H1 (cell line): ENCODE measurements around the gene GRIA1. TPM values are rescaled to one million over a fixed set of nuclear protein-coding genes. Genes with fewer than 3 reads are reported as not detected.

ENCODE experiments used
- CTCF ChIA-PET: fragments of 300-600 bp; sonication (Branson Sonifier 250); formaldehyde crosslinking; loops from one replicate; lab custom pipeline; 2021; ENCODE audit not compliant: partially characterized antibody; lab: Charles Lee
- POLR2A ChIA-PET: fragments of 300-600 bp; sonication (Branson Sonifier 250); formaldehyde crosslinking; loops from one replicate; lab custom pipeline; 2021; ENCODE audit warnings: inconsistent platforms; ENCODE audit not compliant: partially characterized antibody; lab: Charles Lee
- DNase-seq, 2 experiments: peaks; one replicate each; pipeline versions ENCODE4 v3.0.0 to v3.0.0-alpha.2; 2010 to 2022; ENCODE audit warnings: low spot score in 2 of 2, low read depth in 1 of 2, mixed read lengths in 1 of 2
- FAIRE-seq: peaks from 2 replicates; lab custom pipeline; 2011; peaks lifted over from hg19 to GRCh38; lab: Jason Lieb, UNC
- H2AFZ ChIP-seq: 2 replicates; pipeline ENCODE4 v1.8.1; 2012; ENCODE audit warnings: low read length, inconsistent platforms
- H2AK5ac ChIP-seq: 2 replicates; pipeline ENCODE4 v1.6.1; 2013; ENCODE audit warnings: low read depth, low read length
- H2BK120ac ChIP-seq: replicated peaks from 2 replicates; pipeline ENCODE3; 2013; ENCODE audit warnings: low read depth, low read length, inconsistent platforms
- H2BK12ac ChIP-seq: 2 replicates; pipeline ENCODE4 v1.6.1; 2013; ENCODE audit warnings: low read depth, low read length
- H2BK15ac ChIP-seq: 2 replicates; pipeline ENCODE4 v1.6.1; 2013; ENCODE audit warnings: low read length
- H2BK20ac ChIP-seq: 2 replicates; pipeline ENCODE4 v1.6.1; 2013; ENCODE audit warnings: low read length
- H2BK5ac ChIP-seq: 2 replicates; pipeline ENCODE4 v1.6.1; 2013; ENCODE audit warnings: low read depth, low read length
- H3K14ac ChIP-seq: 2 replicates; pipeline ENCODE4 v1.6.1; 2013; ENCODE audit warnings: inconsistent platforms; ENCODE audit not compliant: insufficient read length
- H3K18ac ChIP-seq: 2 replicates; pipeline ENCODE4 v1.6.1; 2013; ENCODE audit warnings: low read length; ENCODE audit errors: extremely low read depth
- H3K23ac ChIP-seq: 2 replicates; pipeline ENCODE4 v1.6.1; 2013; ENCODE audit warnings: inconsistent platforms; ENCODE audit not compliant: insufficient read length
- H3K23me2 ChIP-seq: 2 replicates; pipeline ENCODE4 v1.6.1; 2013; ENCODE audit warnings: low read depth, low read length
- H3K27ac ChIP-seq: 2 replicates; pipeline ENCODE4 v1.6.1; 2011; ENCODE audit warnings: low read depth, low read length, inconsistent platforms
- H3K27me3 ChIP-seq, 4 experiments: replicated peaks in 1 of 4; 1 replicate in 1 of 4; 2 replicates in 3 of 4; pipeline versions ENCODE4 v1.6.1 to v1.8.1; 2011 to 2013; ENCODE audit warnings: low read length in 3 of 4, mild to moderate bottlenecking in 3 of 4, inconsistent platforms in 2 of 4, mixed read lengths in 2 of 4, moderate library complexity in 1 of 4; ENCODE audit not compliant: control insufficient read depth in 3 of 4, insufficient read depth in 3 of 4; ENCODE audit errors: extremely low read depth in 1 of 4
- H3K36me3 ChIP-seq, 4 experiments: 2 replicates each; pipeline versions ENCODE4 v1.6.1 to v1.8.1; 2011 to 2013; ENCODE audit warnings: mild to moderate bottlenecking in 4 of 4, low read length in 3 of 4, moderate library complexity in 2 of 4, control low read depth in 1 of 4, inconsistent platforms in 1 of 4; ENCODE audit not compliant: insufficient read depth in 4 of 4, control insufficient read depth in 2 of 4
- H3K4ac ChIP-seq: replicated peaks from 2 replicates; pipeline ENCODE3; 2013; ENCODE audit warnings: low read length, low read depth, mixed read lengths, inconsistent platforms; ENCODE audit not compliant: insufficient read length
- H3K4me1 ChIP-seq, 4 experiments: replicated peaks in 1 of 4; 1 replicate in 1 of 4; 2 replicates in 3 of 4; pipeline versions ENCODE4 v1.6.1 to v1.8.1; 2011 to 2013; ENCODE audit warnings: low read length in 3 of 4, inconsistent platforms in 2 of 4, mixed read lengths in 1 of 4; ENCODE audit not compliant: insufficient read depth in 4 of 4, control insufficient read depth in 3 of 4
- H3K4me2 ChIP-seq, 2 experiments: 2 replicates each; pipeline versions ENCODE4 v1.6.1 to v1.8.1; 2011 to 2013; ENCODE audit warnings: low read depth in 2 of 2, low read length in 2 of 2, control low read depth in 1 of 2, inconsistent platforms in 1 of 2, mild to moderate bottlenecking in 1 of 2; ENCODE audit not compliant: insufficient read depth in 1 of 2
- H3K4me3 ChIP-seq, 4 experiments: fragments of 200-600, 300-600 bp in 1 of 4; sonication (generic), shearing (Covaris generic), sonication (Bioruptor Twin) in 1 of 4; 2 replicates each; pipeline versions ENCODE4 v1.5.1 to v1.8.1; 2011 to 2016; ENCODE audit warnings: low read length in 4 of 4, low read depth in 3 of 4, control low read depth in 2 of 4, inconsistent platforms in 2 of 4, mild to moderate bottlenecking in 2 of 4, mixed read lengths in 1 of 4, moderate library complexity in 1 of 4; ENCODE audit not compliant: insufficient read depth in 2 of 4; ENCODE audit errors: extremely low read depth in 1 of 4
- H3K56ac ChIP-seq: replicated peaks from 2 replicates; pipeline ENCODE3; 2013; ENCODE audit warnings: low read depth, mild to moderate bottlenecking, mixed read lengths, low read length, inconsistent platforms; ENCODE audit not compliant: insufficient read length
- H3K79me1 ChIP-seq: 2 replicates; pipeline ENCODE4 v1.6.1; 2013; ENCODE audit warnings: low read depth, low read length, control low read depth
- H3K79me2 ChIP-seq, 2 experiments: 2 replicates each; pipeline versions ENCODE4 v1.6.1 to v1.8.1; 2012 to 2013; ENCODE audit warnings: low read length in 2 of 2, mild to moderate bottlenecking in 2 of 2, inconsistent platforms in 1 of 2; ENCODE audit not compliant: insufficient read depth in 2 of 2, control insufficient read depth in 1 of 2
- H3K9ac ChIP-seq, 4 experiments: replicated peaks in 1 of 4; 1 replicate in 1 of 4; 2 replicates in 3 of 4; pipeline versions ENCODE4 v1.6.1 to v1.8.1; 2011 to 2013; ENCODE audit warnings: low read depth in 3 of 4, low read length in 3 of 4, control low read depth in 2 of 4, mild to moderate bottlenecking in 2 of 4, moderate library complexity in 2 of 4, inconsistent platforms in 1 of 4; ENCODE audit errors: extremely low read depth in 1 of 4
- H3K9me3 ChIP-seq, 2 experiments: 2 replicates each; pipeline versions ENCODE4 v1.6.1 to v1.8.1; 2012 to 2013; ENCODE audit warnings: mild to moderate bottlenecking in 2 of 2, moderate library complexity in 2 of 2, control low read depth in 1 of 2, inconsistent platforms in 1 of 2, low read depth in 1 of 2, low read length in 1 of 2, mixed read lengths in 1 of 2; ENCODE audit not compliant: insufficient read depth in 2 of 2
- H4K20me1 ChIP-seq, 2 experiments: replicated peaks in 1 of 2; 2 replicates each; pipeline versions ENCODE3 to v1.8.1; 2011 to 2013; ENCODE audit warnings: inconsistent platforms in 2 of 2, low read length in 2 of 2, mild to moderate bottlenecking in 1 of 2; ENCODE audit not compliant: insufficient read depth in 2 of 2, control insufficient read depth in 1 of 2
- H4K5ac ChIP-seq: 2 replicates; pipeline ENCODE4 v1.6.1; 2013; ENCODE audit warnings: low read length, low read depth, mixed read lengths, inconsistent platforms; ENCODE audit not compliant: insufficient read length
- H4K8ac ChIP-seq: 2 replicates; pipeline ENCODE4 v1.8.0; 2013; ENCODE audit warnings: mild to moderate bottlenecking, moderate library complexity, low read length, inconsistent platforms; ENCODE audit not compliant: insufficient read depth; ENCODE audit errors: extremely low read depth
- H4K91ac ChIP-seq: replicated peaks from 2 replicates; pipeline ENCODE3; 2013; ENCODE audit warnings: low read length, mixed read lengths, inconsistent platforms; ENCODE audit not compliant: insufficient read length
- CTCF ChIP-seq, 3 experiments: IDR thresholded peaks; 1 replicate in 2 of 3; 2 replicates in 1 of 3; pipeline versions ENCODE4 v1.5.1 to v1.6.1; 2011; ENCODE audit warnings: low read length in 3 of 3, mild to moderate bottlenecking in 3 of 3, inconsistent platforms in 2 of 3, low read depth in 1 of 3, moderate library complexity in 1 of 3; ENCODE audit not compliant: insufficient read depth in 1 of 3; ENCODE audit errors: control extremely low read depth in 1 of 3
- E2F6 ChIP-seq: IDR thresholded peaks from 2 replicates; pipeline ENCODE4 v1.6.1; 2012; ENCODE audit warnings: inconsistent platforms
- EGR1 ChIP-seq: IDR thresholded peaks from 2 replicates; pipeline ENCODE4 v1.6.1; 2011; ENCODE audit warnings: low read depth, low read length, borderline replicate concordance
- MAFK ChIP-seq: IDR thresholded peaks from 2 replicates; pipeline ENCODE4 v1.6.1; 2012; ENCODE audit warnings: low read depth, mild to moderate bottlenecking, improper control_type of control experiment, low read length
- MAX ChIP-seq: IDR thresholded peaks from 2 replicates; pipeline ENCODE4 v1.6.1; 2012; ENCODE audit warnings: inconsistent platforms
- POLR2AphosphoS5 ChIP-seq: IDR thresholded peaks from 2 replicates; pipeline ENCODE4 v1.6.1; 2011; ENCODE audit warnings: low read depth, low read length
- RAD21 ChIP-seq, 2 experiments: IDR thresholded peaks in 1 of 2; conservative IDR thresholded peaks in 1 of 2; 2 replicates each; pipeline ENCODE4 v1.6.1; 2011; ENCODE audit warnings: low read depth in 2 of 2, low read length in 2 of 2, improper control_type of control experiment in 1 of 2, inconsistent platforms in 1 of 2, mild to moderate bottlenecking in 1 of 2, moderate library complexity in 1 of 2
- WGBS, 2 experiments: shearing (Covaris generic) in 1 of 2; methylation state at CpG; one replicate each; pipeline versions ENCODE4 v1.1.6 to v1.1.7; 2013 to 2015; ENCODE audit warnings: low lambda C conversion rate in 2 of 2, mixed read lengths in 2 of 2, inconsistent platforms in 1 of 2, low coverage in 1 of 2, missing lambda C conversion rate in 1 of 2; ENCODE audit not compliant: insufficient replicate concordance in 2 of 2, insufficient coverage in 1 of 2, insufficient read length in 1 of 2; ENCODE audit errors: extremely low coverage in 1 of 2, missing lambda C conversion rate in 1 of 2; 5-methylcytosine and 5-hydroxymethylcytosine counted together
- polyA plus RNA-seq, 7 experiments: library from polyadenylated mRNA; depleted of rRNA in 3 of 7; stranded (reverse) in 5 of 7; unstranded in 2 of 7; fragments of >200 nt in 5 of 7; fragments of 200-250 nt in 2 of 7; gene quantifications; 1 replicate in 5 of 7; 2 replicates in 1 of 7; 4 replicates in 1 of 7; pipeline versions ENCODE4 v1.2.1 to v1.2.3, GENCODE V29; 2011 to 2013; ENCODE audit warnings: missing spikeins in 2 of 7, mixed read lengths in 2 of 7
- total RNA-seq: library from RNA; stranded (reverse); fragmentation: NEBNext Ultra II Directional; extraction: Animal tissue kit (Norgen Biotek cat#: 25700); gene quantifications from 2 replicates; pipeline ENCODE4 v1.2.1, GENCODE V29; 2021

The GRIA1 gene
- total and polyA plus RNA-seq, 2 of the 8 experiments (the other 6 are each of a cell fraction or from before 2014, with no cell fraction given) = 0.97 to 2.5 TPM

- no peak overlapping the region for H2BK5ac ChIP-seq
- H3K4me2 ChIP-seq = peak overlapping the region in 1 of 2 experiments; percentile 24; a peak in 1 of 4 replicates
- no peaks in the 10 kb centered on the region for H3K79me1 ChIP-seq
- H2BK15ac ChIP-seq = no peak overlapping the region
- H3K23ac ChIP-seq = no peak overlapping the region
- H3K27me3 ChIP-seq = no peaks in the 10 kb centered on the region
- H3K9ac ChIP-seq = peak overlapping the region in 1 of 4 experiments; percentile 14; a peak in 1 of 7 replicates
- H3K18ac ChIP-seq = no peak overlapping the region
- H4K5ac ChIP-seq = no peak overlapping the region
- no peaks in the 10 kb centered on the region for H3K9me3 ChIP-seq
- H2BK12ac ChIP-seq = no peak overlapping the region
- H3K27ac ChIP-seq = no peak overlapping the region
- H3K36me3 ChIP-seq = no peaks in the 10 kb centered on the region
- no peak overlapping the region for H3K4me3 ChIP-seq
- H4K8ac ChIP-seq = no peak overlapping the region
- no peak overlapping the region for H3K56ac ChIP-seq
- no peaks in the 10 kb centered on the region for H3K79me2 ChIP-seq
- no peaks in the 10 kb centered on the region for H4K20me1 ChIP-seq
- H3K4me1 ChIP-seq = peaks cover 2 to 8% (median 6%) of the 10 kb centered on the region in 4 experiments; a peak in 6 of 7 replicates
- no peak overlapping the region for H3K14ac ChIP-seq
- POLR2A ChIA-PET = no interaction called here
- H4K91ac ChIP-seq = no peak overlapping the region
- H3K4ac ChIP-seq = no peak overlapping the region
- no peak overlapping the region for H2BK120ac ChIP-seq
- H3K23me2 ChIP-seq = no peaks in the 10 kb centered on the region
- H2BK20ac ChIP-seq = peak overlapping the region; percentile 8; the same call in 1 of the 2 replicates
- peak overlapping the region; percentile 78; the same call in 1 of the 2 replicates for H2AFZ ChIP-seq
- FAIRE-seq (peak; percentile 42), DNase-seq (peak; percentile 50 to 60)
- CTCF ChIA-PET = interaction anchor here (0.8 to 1.2 kb wide), 2 partner anchors 9 to 126 kb away, joined by 3 to 4 read pairs; no protein-coding TSS in a partner anchor
- H2AK5ac ChIP-seq = no peak overlapping the region
- WGBS, 2 experiments = 62% methylated on average over 9 of the region's 9 CpGs; no CpG with 5 or more reads in 1 of the 2 experiments
- TF ChIP-seq CTCF (IDR thresholded peaks at IDR 0.05; ENCODE audit: control extremely low read depth in 1 of 3, insufficient read depth in 1 of 3, low read depth in 1 of 3, low read length in 3 of 3) (peak in 1 of 3 experiments; percentile 11; a peak in 1 of 4 replicates), RAD21 (IDR thresholded peaks at IDR 0.05 in 1 of 2, conservative IDR thresholded peaks at IDR 0.05 in 1 of 2; ENCODE audit: low read depth in 2 of 2, low read length in 2 of 2) (peak; percentile 3 to 47; a peak in 3 of 4 replicates), MAFK (peak; percentile 5; the same call in 1 of the 2 replicates), POLR2AphosphoS5 (no peak), MAX (peak; percentile 75), E2F6 (peak; percentile 56; the same call in 1 of the 2 replicates), EGR1 (0 out of 2 replicates have a peak, but pooled peaks have one; percentile 19)
Observed at GRCh38 chr5:153629027-153629895, 138.8 kb downstream of the GRIA1 start.
